H1 (cell line): ENCODE results near the gene SLC44A1. TPM values are rescaled to one million over a fixed set of nuclear protein-coding genes. Genes with fewer than 3 reads are reported as not detected.

Experiments used
- CTCF ChIA-PET: fragments of 300-600 bp; sonication (Branson Sonifier 250); formaldehyde crosslinking; loops from one replicate; lab custom pipeline; 2021; ENCODE audit not compliant: partially characterized antibody; lab: Charles Lee
- POLR2A ChIA-PET: fragments of 300-600 bp; sonication (Branson Sonifier 250); formaldehyde crosslinking; loops from one replicate; lab custom pipeline; 2021; ENCODE audit warnings: inconsistent platforms; ENCODE audit not compliant: partially characterized antibody; lab: Charles Lee
- DNase-seq, 2 experiments: peaks; one replicate each; pipeline versions ENCODE4 v3.0.0 to v3.0.0-alpha.2; 2010 to 2022; ENCODE audit warnings: low spot score in 2 of 2, low read depth in 1 of 2, mixed read lengths in 1 of 2
- FAIRE-seq: peaks from 2 replicates; lab custom pipeline; 2011; peaks lifted over from hg19 to GRCh38; lab: Jason Lieb, UNC
- H2AFZ ChIP-seq: 2 replicates; pipeline ENCODE4 v1.8.1; 2012; ENCODE audit warnings: low read length, inconsistent platforms
- H2AK5ac ChIP-seq: 2 replicates; pipeline ENCODE4 v1.6.1; 2013; ENCODE audit warnings: low read depth, low read length
- H2BK120ac ChIP-seq: replicated peaks from 2 replicates; pipeline ENCODE3; 2013; ENCODE audit warnings: low read depth, low read length, inconsistent platforms
- H2BK12ac ChIP-seq: 2 replicates; pipeline ENCODE4 v1.6.1; 2013; ENCODE audit warnings: low read depth, low read length
- H2BK15ac ChIP-seq: 2 replicates; pipeline ENCODE4 v1.6.1; 2013; ENCODE audit warnings: low read length
- H2BK20ac ChIP-seq: 2 replicates; pipeline ENCODE4 v1.6.1; 2013; ENCODE audit warnings: low read length
- H2BK5ac ChIP-seq: 2 replicates; pipeline ENCODE4 v1.6.1; 2013; ENCODE audit warnings: low read depth, low read length
- H3K14ac ChIP-seq: 2 replicates; pipeline ENCODE4 v1.6.1; 2013; ENCODE audit warnings: inconsistent platforms; ENCODE audit not compliant: insufficient read length
- H3K18ac ChIP-seq: 2 replicates; pipeline ENCODE4 v1.6.1; 2013; ENCODE audit warnings: low read length; ENCODE audit errors: extremely low read depth
- H3K23ac ChIP-seq: 2 replicates; pipeline ENCODE4 v1.6.1; 2013; ENCODE audit warnings: inconsistent platforms; ENCODE audit not compliant: insufficient read length
- H3K23me2 ChIP-seq: 2 replicates; pipeline ENCODE4 v1.6.1; 2013; ENCODE audit warnings: low read depth, low read length
- H3K27ac ChIP-seq: 2 replicates; pipeline ENCODE4 v1.6.1; 2011; ENCODE audit warnings: low read depth, low read length, inconsistent platforms
- H3K27me3 ChIP-seq, 4 experiments: replicated peaks in 1 of 4; 1 replicate in 1 of 4; 2 replicates in 3 of 4; pipeline versions ENCODE4 v1.6.1 to v1.8.1; 2011 to 2013; ENCODE audit warnings: low read length in 3 of 4, mild to moderate bottlenecking in 3 of 4, inconsistent platforms in 2 of 4, mixed read lengths in 2 of 4, moderate library complexity in 1 of 4; ENCODE audit not compliant: control insufficient read depth in 3 of 4, insufficient read depth in 3 of 4; ENCODE audit errors: extremely low read depth in 1 of 4
- H3K36me3 ChIP-seq, 4 experiments: 2 replicates each; pipeline versions ENCODE4 v1.6.1 to v1.8.1; 2011 to 2013; ENCODE audit warnings: mild to moderate bottlenecking in 4 of 4, low read length in 3 of 4, moderate library complexity in 2 of 4, control low read depth in 1 of 4, inconsistent platforms in 1 of 4; ENCODE audit not compliant: insufficient read depth in 4 of 4, control insufficient read depth in 2 of 4
- H3K4ac ChIP-seq: replicated peaks from 2 replicates; pipeline ENCODE3; 2013; ENCODE audit warnings: low read length, low read depth, mixed read lengths, inconsistent platforms; ENCODE audit not compliant: insufficient read length
- H3K4me1 ChIP-seq, 4 experiments: replicated peaks in 1 of 4; 1 replicate in 1 of 4; 2 replicates in 3 of 4; pipeline versions ENCODE4 v1.6.1 to v1.8.1; 2011 to 2013; ENCODE audit warnings: low read length in 3 of 4, inconsistent platforms in 2 of 4, mixed read lengths in 1 of 4; ENCODE audit not compliant: insufficient read depth in 4 of 4, control insufficient read depth in 3 of 4
- H3K4me2 ChIP-seq, 2 experiments: 2 replicates each; pipeline versions ENCODE4 v1.6.1 to v1.8.1; 2011 to 2013; ENCODE audit warnings: low read depth in 2 of 2, low read length in 2 of 2, control low read depth in 1 of 2, inconsistent platforms in 1 of 2, mild to moderate bottlenecking in 1 of 2; ENCODE audit not compliant: insufficient read depth in 1 of 2
- H3K4me3 ChIP-seq, 4 experiments: fragments of 200-600, 300-600 bp in 1 of 4; sonication (generic), shearing (Covaris generic), sonication (Bioruptor Twin) in 1 of 4; 2 replicates each; pipeline versions ENCODE4 v1.5.1 to v1.8.1; 2011 to 2016; ENCODE audit warnings: low read length in 4 of 4, low read depth in 3 of 4, control low read depth in 2 of 4, inconsistent platforms in 2 of 4, mild to moderate bottlenecking in 2 of 4, mixed read lengths in 1 of 4, moderate library complexity in 1 of 4; ENCODE audit not compliant: insufficient read depth in 2 of 4; ENCODE audit errors: extremely low read depth in 1 of 4
- H3K56ac ChIP-seq: replicated peaks from 2 replicates; pipeline ENCODE3; 2013; ENCODE audit warnings: low read depth, mild to moderate bottlenecking, mixed read lengths, low read length, inconsistent platforms; ENCODE audit not compliant: insufficient read length
- H3K79me1 ChIP-seq: 2 replicates; pipeline ENCODE4 v1.6.1; 2013; ENCODE audit warnings: low read depth, low read length, control low read depth
- H3K79me2 ChIP-seq, 2 experiments: 2 replicates each; pipeline versions ENCODE4 v1.6.1 to v1.8.1; 2012 to 2013; ENCODE audit warnings: low read length in 2 of 2, mild to moderate bottlenecking in 2 of 2, inconsistent platforms in 1 of 2; ENCODE audit not compliant: insufficient read depth in 2 of 2, control insufficient read depth in 1 of 2
- H3K9ac ChIP-seq, 4 experiments: replicated peaks in 1 of 4; 1 replicate in 1 of 4; 2 replicates in 3 of 4; pipeline versions ENCODE4 v1.6.1 to v1.8.1; 2011 to 2013; ENCODE audit warnings: low read depth in 3 of 4, low read length in 3 of 4, control low read depth in 2 of 4, mild to moderate bottlenecking in 2 of 4, moderate library complexity in 2 of 4, inconsistent platforms in 1 of 4; ENCODE audit errors: extremely low read depth in 1 of 4
- H3K9me3 ChIP-seq, 2 experiments: 2 replicates each; pipeline versions ENCODE4 v1.6.1 to v1.8.1; 2012 to 2013; ENCODE audit warnings: mild to moderate bottlenecking in 2 of 2, moderate library complexity in 2 of 2, control low read depth in 1 of 2, inconsistent platforms in 1 of 2, low read depth in 1 of 2, low read length in 1 of 2, mixed read lengths in 1 of 2; ENCODE audit not compliant: insufficient read depth in 2 of 2
- H4K20me1 ChIP-seq, 2 experiments: replicated peaks in 1 of 2; 2 replicates each; pipeline versions ENCODE3 to v1.8.1; 2011 to 2013; ENCODE audit warnings: inconsistent platforms in 2 of 2, low read length in 2 of 2, mild to moderate bottlenecking in 1 of 2; ENCODE audit not compliant: insufficient read depth in 2 of 2, control insufficient read depth in 1 of 2
- H4K5ac ChIP-seq: 2 replicates; pipeline ENCODE4 v1.6.1; 2013; ENCODE audit warnings: low read length, low read depth, mixed read lengths, inconsistent platforms; ENCODE audit not compliant: insufficient read length
- H4K8ac ChIP-seq: 2 replicates; pipeline ENCODE4 v1.8.0; 2013; ENCODE audit warnings: mild to moderate bottlenecking, moderate library complexity, low read length, inconsistent platforms; ENCODE audit not compliant: insufficient read depth; ENCODE audit errors: extremely low read depth
- H4K91ac ChIP-seq: replicated peaks from 2 replicates; pipeline ENCODE3; 2013; ENCODE audit warnings: low read length, mixed read lengths, inconsistent platforms; ENCODE audit not compliant: insufficient read length
- ATF3 ChIP-seq: IDR thresholded peaks from 2 replicates; pipeline ENCODE4 v1.6.1; 2011; ENCODE audit warnings: low read depth, mild to moderate bottlenecking, low read length; ENCODE audit not compliant: insufficient read depth
- CEBPB ChIP-seq: IDR thresholded peaks from 2 replicates; pipeline ENCODE4 v1.6.1; 2012; ENCODE audit warnings: low read depth, low read length
- CTBP2 ChIP-seq: IDR thresholded peaks from 2 replicates; pipeline ENCODE4 v1.7.0; 2011; ENCODE audit warnings: borderline replicate concordance, mild to moderate bottlenecking, moderate library complexity, mixed read lengths, low read length; ENCODE audit not compliant: insufficient read depth, insufficient read length
- E2F6 ChIP-seq: IDR thresholded peaks from 2 replicates; pipeline ENCODE4 v1.6.1; 2012; ENCODE audit warnings: inconsistent platforms
- EGR1 ChIP-seq: IDR thresholded peaks from 2 replicates; pipeline ENCODE4 v1.6.1; 2011; ENCODE audit warnings: low read depth, low read length, borderline replicate concordance
- EP300 ChIP-seq, 2 experiments: IDR thresholded peaks; 1 replicate in 1 of 2; 2 replicates in 1 of 2; pipeline ENCODE4 v1.6.1; 2011 to 2012; ENCODE audit warnings: low read depth in 2 of 2, low read length in 2 of 2, mild to moderate bottlenecking in 2 of 2, borderline replicate concordance in 1 of 2, inconsistent platforms in 1 of 2, moderate library complexity in 1 of 2
- HDAC6 ChIP-seq: IDR thresholded peaks from one replicate; pipeline ENCODE4 v1.7.1; 2012; ENCODE audit warnings: low read depth, mild to moderate bottlenecking, inconsistent platforms, low read length, moderate library complexity
- NRF1 ChIP-seq: IDR thresholded peaks from 2 replicates; pipeline ENCODE4 v1.6.1; 2011; ENCODE audit warnings: mild to moderate bottlenecking, low read depth, low read length, improper control_type of control experiment
- SIX5 ChIP-seq: IDR thresholded peaks from 2 replicates; pipeline ENCODE4 v1.6.1; 2011; ENCODE audit warnings: mild to moderate bottlenecking, low read depth, low read length
- SUZ12 ChIP-seq: fragments of 200-600 bp; sonication (generic); IDR thresholded peaks from 2 replicates; pipeline ENCODE4 v1.6.1; 2012; ENCODE audit warnings: mild to moderate bottlenecking, inconsistent platforms, low read length, moderate library complexity, mixed read lengths
- TAF7 ChIP-seq: optimal IDR thresholded peaks from 2 replicates; pipeline ENCODE3; 2011; ENCODE audit warnings: low read depth, mild to moderate bottlenecking, inconsistent platforms, low read length, moderate library complexity, borderline replicate concordance
- TBP ChIP-seq: IDR thresholded peaks from 2 replicates; pipeline ENCODE4 v1.6.1; 2011; ENCODE audit warnings: low read depth, low read length, improper control_type of control experiment
- TEAD4 ChIP-seq: IDR thresholded peaks from 2 replicates; pipeline ENCODE4 v1.6.1; 2012; ENCODE audit warnings: low read depth, low read length, inconsistent platforms, mixed read lengths
- WGBS, 2 experiments: shearing (Covaris generic) in 1 of 2; methylation state at CpG; one replicate each; pipeline versions ENCODE4 v1.1.6 to v1.1.7; 2013 to 2015; ENCODE audit warnings: low lambda C conversion rate in 2 of 2, mixed read lengths in 2 of 2, inconsistent platforms in 1 of 2, low coverage in 1 of 2, missing lambda C conversion rate in 1 of 2; ENCODE audit not compliant: insufficient replicate concordance in 2 of 2, insufficient coverage in 1 of 2, insufficient read length in 1 of 2; ENCODE audit errors: extremely low coverage in 1 of 2, missing lambda C conversion rate in 1 of 2; 5-methylcytosine and 5-hydroxymethylcytosine counted together
- polyA plus RNA-seq, 7 experiments: library from polyadenylated mRNA; depleted of rRNA in 3 of 7; stranded (reverse) in 5 of 7; unstranded in 2 of 7; fragments of >200 nt in 5 of 7; fragments of 200-250 nt in 2 of 7; gene quantifications; 1 replicate in 5 of 7; 2 replicates in 1 of 7; 4 replicates in 1 of 7; pipeline versions ENCODE4 v1.2.1 to v1.2.3, GENCODE V29; 2011 to 2013; ENCODE audit warnings: missing spikeins in 2 of 7, mixed read lengths in 2 of 7
- total RNA-seq: library from RNA; stranded (reverse); fragmentation: NEBNext Ultra II Directional; extraction: Animal tissue kit (Norgen Biotek cat#: 25700); gene quantifications from 2 replicates; pipeline ENCODE4 v1.2.1, GENCODE V29; 2021

Gene SLC44A1
- total and polyA plus RNA-seq, 2 of the 8 experiments (the other 6 are each of a cell fraction or from before 2014, with no cell fraction given) = 30.5 to 71.2 TPM

- no peak overlapping the region for H2AFZ ChIP-seq
- H3K27me3 ChIP-seq = no peaks in the 10 kb centered on the region
- no peak for DNase-seq
- H3K4me1 ChIP-seq = no peaks in the 10 kb centered on the region; a peak in 1 of 7 replicates
- H3K4me2 ChIP-seq = no peak overlapping the region
- H3K4me3 ChIP-seq = no peak overlapping the region
- H3K79me1 ChIP-seq = no peaks in the 10 kb centered on the region
- H4K8ac ChIP-seq = no peak overlapping the region
- H2BK120ac ChIP-seq = no peak overlapping the region
- H3K18ac ChIP-seq = no peak overlapping the region
- peaks cover 0 to 11% of the 10 kb centered on the region in 2 experiments; a peak in 1 of 4 replicates for H3K79me2 ChIP-seq
- no peak overlapping the region for H3K23ac ChIP-seq
- no peak overlapping the region for H3K9ac ChIP-seq
- no peak overlapping the region for H2BK12ac ChIP-seq
- no peak overlapping the region for H3K14ac ChIP-seq
- no peak overlapping the region for H3K4ac ChIP-seq
- H3K27ac ChIP-seq = no peak overlapping the region
- no peak overlapping the region for H2BK15ac ChIP-seq
- POLR2A ChIA-PET = no interaction called here
- H3K36me3 ChIP-seq = peaks cover 0 to 6% (median 3%) of the 10 kb centered on the region in 4 experiments; a peak in 2 of 8 replicates
- H4K91ac ChIP-seq = no peak overlapping the region
- H2BK5ac ChIP-seq = no peak overlapping the region
- H3K56ac ChIP-seq = no peak overlapping the region
- no peaks in the 10 kb centered on the region for H3K23me2 ChIP-seq
- H2BK20ac ChIP-seq = no peak overlapping the region
- H2AK5ac ChIP-seq = no peak overlapping the region
- 89% methylated on average over 3 of the region's 3 CpGs; no CpG with 5 or more reads in 1 of the 2 experiments for WGBS, 2 experiments
- H4K5ac ChIP-seq = no peak overlapping the region
- H3K9me3 ChIP-seq = no peaks in the 10 kb centered on the region
- CTCF ChIA-PET = interaction anchor here (0.7 kb wide), 1 partner anchor 27 kb away, joined by 3 read pairs; no protein-coding TSS in a partner anchor
- no peaks in the 10 kb centered on the region for H4K20me1 ChIP-seq
- no peak for FAIRE-seq
- TF ChIP-seq EP300 (IDR thresholded peaks at IDR 0.05; ENCODE audit: borderline replicate concordance in 1 of 2, low read depth in 2 of 2, low read length in 2 of 2) (no peak), HDAC6 (no peak), TEAD4 (no peak), NRF1 (no peak), CTBP2 (no peak), TAF7 (no peak), CEBPB (no peak), ATF3 (no peak), E2F6 (no peak), SUZ12 (no peak), TBP (no peak), EGR1 (no peak), SIX5 (no peak)
Observed at GRCh38 chr9:105342147-105342505, 97.7 kb downstream of the SLC44A1 start.
